CD4-positive, alpha-beta T cell (primary cell): ENCODE data around the gene RNF6. TPM values are rescaled to one million over a fixed set of nuclear protein-coding genes. Genes with fewer than 3 reads are reported as not detected.

Experiments
- ATAC-seq: fragments of 200-7000 bp; cut with Tn5 transposase; one replicate; pipeline ENCODE4 v1.10.0; 2022; ENCODE audit warnings: mild to moderate bottlenecking; ENCODE audit not compliant: poor library complexity
- CTCF ChIA-PET: fragments of 350-600 bp; sonication (Branson Sonifier 250); formaldehyde crosslinking; loops from one replicate; lab custom pipeline; 2021; ENCODE audit warnings: antibody characterized with exemption, inconsistent platforms; lab: Charles Lee
- POLR2A ChIA-PET: fragments of 350-600 bp; sonication (Branson Sonifier 250); formaldehyde crosslinking; loops from one replicate; lab custom pipeline; 2021; ENCODE audit warnings: antibody characterized with exemption, inconsistent platforms; lab: Charles Lee
- DNase-seq, 14 experiments: peaks; one replicate each; pipeline ENCODE4 v3.0.0-alpha.2; 2013 to 2020; ENCODE audit warnings: mixed read lengths in 2 of 14
- H3K27ac ChIP-seq, 2 donors: one replicate each; pipeline versions ENCODE4 v1.5.1 to v1.7.0; 2013; ENCODE audit warnings: low read length in 2 of 2, low read depth in 1 of 2, mild to moderate bottlenecking in 1 of 2
- H3K27me3 ChIP-seq, 2 experiments: 1 replicate in 1 of 2; 2 replicates in 1 of 2; pipeline versions ENCODE4 v1.6.1 to v1.7.0; 2013; ENCODE audit warnings: low read length in 2 of 2, control low read depth in 1 of 2, mild to moderate bottlenecking in 1 of 2, moderate library complexity in 1 of 2; ENCODE audit not compliant: insufficient read depth in 2 of 2, control insufficient read depth in 1 of 2
- H3K36me3 ChIP-seq: one replicate; pipeline ENCODE4 v1.6.1; 2013; ENCODE audit warnings: low read length, control low read depth; ENCODE audit not compliant: insufficient read depth
- H3K4me1 ChIP-seq: one replicate; pipeline ENCODE4 v1.6.1; 2013; ENCODE audit warnings: low read length, control low read depth; ENCODE audit not compliant: insufficient read depth
- H3K4me3 ChIP-seq: one replicate; pipeline ENCODE4 v1.5.1; 2013; ENCODE audit warnings: mild to moderate bottlenecking, low read length, moderate library complexity
- H3K9me3 ChIP-seq, 2 experiments: 1 replicate in 1 of 2; 2 replicates in 1 of 2; pipeline versions ENCODE4 v1.6.1 to v1.7.0; 2013; ENCODE audit warnings: low read length in 2 of 2, mild to moderate bottlenecking in 2 of 2, control low read depth in 1 of 2, moderate library complexity in 1 of 2; ENCODE audit not compliant: control insufficient read depth in 1 of 2, insufficient read depth in 1 of 2
- H3K27ac Mint-ChIP-seq: one replicate; pipeline ENCODE4 v1.8.0; 2020; ENCODE audit warnings: mixed read lengths
- H3K27me3 Mint-ChIP-seq: one replicate; pipeline ENCODE4 v1.8.0; 2021; ENCODE audit warnings: mixed read lengths
- H3K36me3 Mint-ChIP-seq: one replicate; pipeline ENCODE4 v1.8.0; 2021; ENCODE audit warnings: low read depth, mixed read lengths
- H3K4me1 Mint-ChIP-seq: one replicate; pipeline ENCODE4 v1.8.0; 2021; ENCODE audit warnings: low read depth, mixed read lengths
- H3K4me3 Mint-ChIP-seq: one replicate; pipeline ENCODE4 v1.8.0; 2020; ENCODE audit warnings: mild to moderate bottlenecking, mixed read lengths
- H3K9me3 Mint-ChIP-seq: one replicate; pipeline ENCODE4 v1.8.0; 2020; ENCODE audit warnings: mixed read lengths
- CTCF ChIP-seq: fragments of 200-600 bp; IDR thresholded peaks from one replicate; pipeline ENCODE4 v1.8.0; 2022; ENCODE audit warnings: antibody characterized with exemption, mild to moderate bottlenecking
- intact Hi-C, 2 experiments: fragments of 100-400 bp; cut with DNase I in 1 of 2; cut with micrococcal nuclease in 1 of 2; formaldehyde crosslinking; loops; one replicate each; pipeline versions ENCODE4 v1.15.1 to v1.9.0; 2023 to 2025; cut with DNase I, micrococcal nuclease
- total RNA-seq, 174 experiments: library from RNA in 2 of 174; stranded (reverse) in 2 of 174; gene quantifications; one replicate each; pipeline ENCODE4 v1.2.3 and lab custom pipeline; 2021 to 2026

RNF6 gene
- total RNA-seq, 2 experiments from 2014 or later = 46.5 to 49.5 TPM

- no peak for TF ChIP-seq CTCF
- H3K27ac Mint-ChIP-seq = no peak overlapping the region
- peaks cover 60% of the 10 kb centered on the region for H3K36me3 Mint-ChIP-seq
- no peaks in the 10 kb centered on the region for H3K27me3 Mint-ChIP-seq
- H3K4me1 Mint-ChIP-seq = peaks cover 6% of the 10 kb centered on the region
- H3K9me3 Mint-ChIP-seq = no peaks in the 10 kb centered on the region
- Histone ChIP-seq H3K9me3 (peaks cover 0 to under 1% of the 10 kb centered on the region in 2 experiments), H3K27ac (no peak overlapping the region), H3K4me3 (no peak overlapping the region), H3K36me3 (peaks cover 12% of the 10 kb centered on the region), H3K27me3 (no peaks in the 10 kb centered on the region), H3K4me1 (no peaks in the 10 kb centered on the region)
- ATAC-seq = no peak
- no peak for DNase-seq
- POLR2A ChIA-PET = no interaction called here
- intact Hi-C loops = no loop called here
- no peak overlapping the region for H3K4me3 Mint-ChIP-seq
- CTCF ChIA-PET = interaction anchor here (1.2 kb wide), 1 partner anchor 16 kb away, joined by 3 read pairs; no protein-coding TSS in a partner anchor
Measured at GRCh38 chr13:26202365-26202972, 19.6 kb downstream of the RNF6 start.

GRCh38 chr13:26200811-26201210, 21.3 kb downstream of the RNF6 start:
- no peak overlapping the region for H3K27ac Mint-ChIP-seq
- Histone ChIP-seq H3K36me3 (peaks cover 5% of the 10 kb centered on the region), H3K4me1 (no peaks in the 10 kb centered on the region), H3K27ac (no peak overlapping the region), H3K27me3 (no peaks in the 10 kb centered on the region), H3K9me3 (peaks cover 6 to 11% of the 10 kb centered on the region in 2 experiments), H3K4me3 (no peak overlapping the region)
- intact Hi-C loops = no loop called here
- ChIA-PET POLR2A (no interaction called here), CTCF (interaction anchor here (0.7 kb wide), 1 partner anchor 505 kb away, joined by 3 read pairs; no protein-coding TSS in a partner anchor)
- H3K9me3 Mint-ChIP-seq = peaks cover 4% of the 10 kb centered on the region
- no peak for DNase-seq
- no peak for TF ChIP-seq CTCF
- no peaks in the 10 kb centered on the region for H3K4me1 Mint-ChIP-seq
- H3K36me3 Mint-ChIP-seq = peaks cover 60% of the 10 kb centered on the region
- no peak for ATAC-seq
- H3K4me3 Mint-ChIP-seq = no peak overlapping the region
- H3K27me3 Mint-ChIP-seq = no peaks in the 10 kb centered on the region

- Histone ChIP-seq H3K4me1 (no peaks in the 10 kb centered on the region), H3K27me3 (no peaks in the 10 kb centered on the region), H3K27ac (no peak overlapping the region), H3K9me3 (peaks cover 6 to 21% of the 10 kb centered on the region in 2 experiments), H3K36me3 (peaks cover 3% of the 10 kb centered on the region), H3K4me3 (no peak overlapping the region)
- CTCF ChIA-PET = interaction anchor here (1.4 kb wide), 1 partner anchor 13 kb away, joined by 3 read pairs; no protein-coding TSS in a partner anchor
- Mint-ChIP-seq H3K36me3 (peaks cover 44% of the 10 kb centered on the region), H3K4me1 (no peaks in the 10 kb centered on the region), H3K9me3 (peaks cover 12% of the 10 kb centered on the region), H3K27ac (no peak overlapping the region), H3K27me3 (no peaks in the 10 kb centered on the region), H3K4me3 (no peak overlapping the region)
- no peak for TF ChIP-seq CTCF
- POLR2A ChIA-PET = no interaction called here
- DNase-seq (no peak), ATAC-seq (no peak)
- intact Hi-C loops = no loop called here
Measured at GRCh38 chr13:26198116-26198515, 24.0 kb downstream of the RNF6 start.
